ENCODE data around the gene MPND.

DNA sequence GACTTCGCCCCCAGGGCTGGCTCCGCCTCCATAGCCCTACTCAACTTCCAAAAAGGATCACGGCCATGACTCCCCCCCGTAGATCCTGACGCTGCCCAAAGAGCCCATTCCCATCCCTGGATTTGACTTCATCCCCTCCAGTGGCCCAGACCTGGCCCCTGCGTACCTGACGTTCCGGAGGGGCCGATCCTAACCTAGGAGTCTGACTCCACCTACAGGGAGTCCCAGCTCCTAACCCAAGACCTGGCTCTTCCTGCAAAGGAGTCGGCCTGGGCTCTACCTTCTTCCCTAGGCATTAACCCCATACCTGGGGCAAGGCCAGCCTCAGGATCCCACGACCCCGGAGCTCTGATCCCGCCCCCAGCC, 15.5 kb upstream of the MPND start:
- TF ChIP-seq, protein P1, sequence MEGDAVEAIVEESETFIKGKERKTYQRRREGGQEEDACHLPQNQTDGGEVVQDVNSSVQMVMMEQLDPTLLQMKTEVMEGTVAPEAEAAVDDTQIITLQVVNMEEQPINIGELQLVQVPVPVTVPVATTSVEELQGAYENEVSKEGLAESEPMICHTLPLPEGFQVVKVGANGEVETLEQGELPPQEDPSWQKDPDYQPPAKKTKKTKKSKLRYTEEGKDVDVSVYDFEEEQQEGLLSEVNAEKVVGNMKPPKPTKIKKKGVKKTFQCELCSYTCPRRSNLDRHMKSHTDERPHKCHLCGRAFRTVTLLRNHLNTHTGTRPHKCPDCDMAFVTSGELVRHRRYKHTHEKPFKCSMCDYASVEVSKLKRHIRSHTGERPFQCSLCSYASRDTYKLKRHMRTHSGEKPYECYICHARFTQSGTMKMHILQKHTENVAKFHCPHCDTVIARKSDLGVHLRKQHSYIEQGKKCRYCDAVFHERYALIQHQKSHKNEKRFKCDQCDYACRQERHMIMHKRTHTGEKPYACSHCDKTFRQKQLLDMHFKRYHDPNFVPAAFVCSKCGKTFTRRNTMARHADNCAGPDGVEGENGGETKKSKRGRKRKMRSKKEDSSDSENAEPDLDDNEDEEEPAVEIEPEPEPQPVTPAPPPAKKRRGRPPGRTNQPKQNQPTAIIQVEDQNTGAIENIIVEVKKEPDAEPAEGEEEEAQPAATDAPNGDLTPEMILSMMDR (IDR thresholded peaks at IDR 0.05): no peak
- TF ChIP-seq EP300 (IDR thresholded peaks at IDR 0.05) (no peak), POLR2A (IDR thresholded peaks at IDR 0.05; ENCODE audit: low read depth) (no peak), POLR2AphosphoS5 (IDR thresholded peaks at IDR 0.05) (no peak)

Data from esophagus muscularis mucosa (tissue), 4 donors.